WTC11 (cell line): ENCODE results near the gene RRBP1.

Source experiments
- NFYB ChIP-seq: sonication (generic); formaldehyde crosslinking; conservative IDR thresholded peaks from 2 replicates; pipeline ENCODE4 v1.8.0; 2022; ENCODE audit warnings: low read depth, missing genetic modification reagents
- TF ChIP-seq, protein P1 (sequence below): fragments of 200-600 bp; IDR thresholded peaks from 2 replicates; pipeline ENCODE4 v1.8.0; 2022; ENCODE audit warnings: antibody characterized with exemption

- TF ChIP-seq, protein P1, sequence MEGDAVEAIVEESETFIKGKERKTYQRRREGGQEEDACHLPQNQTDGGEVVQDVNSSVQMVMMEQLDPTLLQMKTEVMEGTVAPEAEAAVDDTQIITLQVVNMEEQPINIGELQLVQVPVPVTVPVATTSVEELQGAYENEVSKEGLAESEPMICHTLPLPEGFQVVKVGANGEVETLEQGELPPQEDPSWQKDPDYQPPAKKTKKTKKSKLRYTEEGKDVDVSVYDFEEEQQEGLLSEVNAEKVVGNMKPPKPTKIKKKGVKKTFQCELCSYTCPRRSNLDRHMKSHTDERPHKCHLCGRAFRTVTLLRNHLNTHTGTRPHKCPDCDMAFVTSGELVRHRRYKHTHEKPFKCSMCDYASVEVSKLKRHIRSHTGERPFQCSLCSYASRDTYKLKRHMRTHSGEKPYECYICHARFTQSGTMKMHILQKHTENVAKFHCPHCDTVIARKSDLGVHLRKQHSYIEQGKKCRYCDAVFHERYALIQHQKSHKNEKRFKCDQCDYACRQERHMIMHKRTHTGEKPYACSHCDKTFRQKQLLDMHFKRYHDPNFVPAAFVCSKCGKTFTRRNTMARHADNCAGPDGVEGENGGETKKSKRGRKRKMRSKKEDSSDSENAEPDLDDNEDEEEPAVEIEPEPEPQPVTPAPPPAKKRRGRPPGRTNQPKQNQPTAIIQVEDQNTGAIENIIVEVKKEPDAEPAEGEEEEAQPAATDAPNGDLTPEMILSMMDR: no peak
- TF ChIP-seq NFYB: no peak
Measured at GRCh38 chr20:17633850-17634500, 48.1 kb downstream of the RRBP1 start.
